ENCODE measurements around the gene SLC26A2.
A peak's percentile ranks its signal among the peaks of the same experiment; 100 is the strongest.
"Not testable (repeated sequence)": the region's sequence is repeated elsewhere in the genome, so short reads cannot be mapped to it uniquely, and the experiment has no call there.

The SLC26A2 gene

DNA sequence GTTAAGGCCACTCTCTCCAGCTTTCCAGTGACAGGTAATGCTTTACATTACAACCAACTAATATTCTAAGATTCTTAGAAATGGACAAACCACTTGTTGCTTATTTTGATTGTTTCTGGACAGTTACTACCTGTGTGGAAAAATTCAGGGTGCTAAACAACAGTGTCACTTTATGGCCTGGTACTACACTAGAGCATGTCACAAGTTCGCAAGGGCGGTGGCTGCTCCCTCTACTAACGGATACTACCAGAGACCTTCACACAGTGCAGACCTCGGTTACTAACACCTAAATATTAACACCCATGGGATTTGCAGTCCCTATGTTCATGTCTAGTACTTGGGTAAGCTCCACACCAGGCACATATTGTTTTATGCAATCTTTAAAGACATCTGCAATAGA lies 53.4 kb downstream of the SLC26A2 start:
- DNase-seq (no peak), ATAC-seq (replicated peaks) (no peak)
- Mint-ChIP-seq H3K4me1 (ENCODE audit: low read depth in 2 of 2) (peaks cover 1 to 2% of the 10 kb centered on the region in 2 donors), H3K4me3 (no peak overlapping the region), H3K27ac (no peak overlapping the region), H3K27me3 (no peaks in the 10 kb centered on the region), H3K9me3 (no peaks in the 10 kb centered on the region), H3K36me3 (ENCODE audit: insufficient read depth) (peaks cover 83% of the 10 kb centered on the region)

DNA sequence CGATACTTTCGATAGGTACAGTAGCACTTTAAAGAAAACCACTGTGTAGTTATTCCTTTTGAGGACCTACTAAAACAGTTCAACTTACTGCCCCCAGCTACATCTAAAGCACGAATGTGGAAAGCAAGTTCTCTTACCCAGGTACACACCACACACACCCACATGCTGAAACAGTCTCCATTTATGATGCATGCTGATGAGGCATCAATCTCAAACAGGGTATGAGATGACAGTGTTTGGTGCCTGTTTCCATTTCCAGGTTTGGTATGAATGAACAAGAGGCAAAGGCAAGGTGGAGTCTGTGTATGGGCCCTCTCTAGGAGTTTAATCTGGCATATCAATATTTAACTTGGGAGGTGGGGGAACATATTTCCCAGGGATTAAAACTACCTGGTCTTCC lies 53.9 kb downstream of the SLC26A2 start:
- H3K36me3 Mint-ChIP-seq (ENCODE audit: insufficient read depth): peaks cover 84% of the 10 kb centered on the region
- H3K9me3 Mint-ChIP-seq: no peaks in the 10 kb centered on the region
- DNase-seq: no peak
- H3K27ac Mint-ChIP-seq: no peak overlapping the region
- H3K27me3 Mint-ChIP-seq: no peaks in the 10 kb centered on the region
- ATAC-seq (replicated peaks): no peak
- no peak overlapping the region for H3K4me3 Mint-ChIP-seq
- peaks cover 1 to 7% of the 10 kb centered on the region in 2 donors for H3K4me1 Mint-ChIP-seq (ENCODE audit: low read depth in 2 of 2)

DNA sequence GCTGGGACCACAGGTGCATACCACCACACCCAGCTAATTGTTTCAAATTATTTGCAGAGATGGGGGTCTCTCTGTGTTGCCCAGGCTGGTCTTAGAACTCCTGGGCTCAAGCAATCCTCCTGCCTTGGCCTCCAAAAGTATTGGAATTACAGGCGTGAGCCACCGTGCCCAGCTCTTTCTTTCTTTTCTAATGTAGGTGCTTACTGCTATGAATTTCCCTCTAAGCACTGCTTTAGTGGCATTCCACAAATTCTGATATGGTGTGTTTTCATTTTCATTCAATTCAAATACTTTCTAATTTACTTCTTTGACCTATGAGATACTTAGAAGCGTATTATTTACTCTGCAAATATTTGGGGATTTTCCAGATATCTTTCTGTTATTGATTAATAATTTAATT lies 54.9 kb downstream of the SLC26A2 start:
- no peak overlapping the region for H3K4me3 Mint-ChIP-seq
- H3K27ac Mint-ChIP-seq: no peak overlapping the region
- ATAC-seq (replicated peaks): no peak
- no peak for DNase-seq
- H3K27me3 Mint-ChIP-seq: no peaks in the 10 kb centered on the region
- H3K4me1 Mint-ChIP-seq (ENCODE audit: low read depth in 2 of 2): peaks cover 1 to 9% of the 10 kb centered on the region in 2 donors
- peaks cover 86% of the 10 kb centered on the region for H3K36me3 Mint-ChIP-seq (ENCODE audit: insufficient read depth)
- H3K9me3 Mint-ChIP-seq: no peaks in the 10 kb centered on the region

GRCh38 chr5:150016537-150016936 lies 56.0 kb downstream of the SLC26A2 start:
- Mint-ChIP-seq H3K27me3 (no peaks in the 10 kb centered on the region), H3K27ac (no peak overlapping the region), H3K36me3 (ENCODE audit: insufficient read depth) (peaks cover 87% of the 10 kb centered on the region), H3K4me1 (ENCODE audit: low read depth in 2 of 2) (peaks cover 1 to 9% of the 10 kb centered on the region in 2 donors), H3K4me3 (no peak overlapping the region), H3K9me3 (no peaks in the 10 kb centered on the region)
- no peak for ATAC-seq (replicated peaks)
- DNase-seq: no peak

GRCh38 chr5:150017226-150018005 lies 56.9 kb downstream of the SLC26A2 start:
- H3K36me3 Mint-ChIP-seq (ENCODE audit: insufficient read depth): peaks cover 89% of the 10 kb centered on the region
- ATAC-seq (replicated peaks): no peak
- H3K4me3 Mint-ChIP-seq: no peak overlapping the region
- H3K4me1 Mint-ChIP-seq (ENCODE audit: low read depth in 2 of 2): peaks cover 3 to 9% of the 10 kb centered on the region in 2 donors
- no peaks in the 10 kb centered on the region for H3K9me3 Mint-ChIP-seq
- no peak overlapping the region for H3K27ac Mint-ChIP-seq
- DNase-seq: no peak
- H3K27me3 Mint-ChIP-seq: no peaks in the 10 kb centered on the region

DNA sequence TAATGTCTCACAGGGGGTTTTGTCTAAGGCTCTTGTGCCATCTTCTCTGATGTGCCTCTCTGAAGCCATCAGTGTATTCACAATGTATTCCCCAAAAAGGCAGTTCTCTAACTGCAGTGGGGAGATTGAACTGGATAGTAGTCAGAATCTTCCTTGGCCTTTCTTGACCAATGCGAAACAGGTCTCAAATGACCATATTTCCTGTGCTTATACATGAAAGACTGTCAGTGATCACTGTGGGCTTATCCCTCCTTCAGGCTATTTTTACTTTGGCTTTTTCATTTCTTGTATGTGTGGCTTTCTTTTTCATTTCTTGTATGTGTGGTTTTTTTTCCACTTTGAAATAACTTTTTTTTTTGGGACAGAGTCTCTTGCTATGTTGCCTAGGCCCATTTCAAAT lies 59.7 kb downstream of the SLC26A2 start:
- no peak overlapping the region for H3K27ac Mint-ChIP-seq
- no peak for DNase-seq
- peaks cover 87% of the 10 kb centered on the region for H3K36me3 Mint-ChIP-seq (ENCODE audit: insufficient read depth)
- H3K9me3 Mint-ChIP-seq: no peaks in the 10 kb centered on the region
- H3K4me3 Mint-ChIP-seq: no peak overlapping the region
- ATAC-seq (replicated peaks): no peak
- peaks cover 3 to 9% of the 10 kb centered on the region in 2 donors for H3K4me1 Mint-ChIP-seq (ENCODE audit: low read depth in 2 of 2)
- no peaks in the 10 kb centered on the region for H3K27me3 Mint-ChIP-seq

DNA sequence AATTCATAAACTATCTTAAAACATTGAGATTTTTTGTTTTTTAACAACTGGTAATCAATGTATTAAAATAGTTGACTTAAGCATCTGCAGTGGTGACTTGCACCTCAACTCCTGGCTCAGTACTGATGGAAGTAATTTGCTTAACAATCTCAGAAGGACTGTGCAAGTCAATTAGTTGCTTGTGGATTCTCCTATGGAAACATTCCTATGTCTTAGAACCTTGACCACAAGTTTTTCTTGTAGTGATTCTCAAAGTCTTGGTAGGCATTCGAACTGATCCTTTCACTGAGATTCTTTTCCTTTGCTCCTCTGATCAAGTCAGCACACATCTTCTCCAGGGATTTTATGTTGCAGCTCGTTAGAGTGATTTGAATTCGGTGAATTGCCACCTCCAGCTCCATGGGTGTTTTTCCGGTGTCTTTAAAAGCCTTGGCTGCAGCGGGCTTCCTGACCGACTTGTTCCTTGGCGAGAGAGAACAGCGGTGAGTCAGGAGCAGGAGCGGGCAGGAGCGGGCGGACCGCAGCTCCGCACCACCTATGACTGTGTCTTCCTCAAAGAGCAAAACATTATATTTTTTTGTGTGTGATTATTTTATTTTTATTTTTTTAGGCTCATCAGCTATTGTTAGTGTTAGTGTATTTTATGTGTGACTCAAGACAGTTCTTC lies 61.1 kb downstream of the SLC26A2 start:
- Mint-ChIP-seq H3K27ac (no peak overlapping the region), H3K4me3 (no peak overlapping the region), H3K27me3 (no peaks in the 10 kb centered on the region), H3K36me3 (ENCODE audit: insufficient read depth) (peaks cover 86% of the 10 kb centered on the region), H3K4me1 (ENCODE audit: low read depth in 2 of 2) (peaks cover 4 to 9% of the 10 kb centered on the region in 2 donors), H3K9me3 (no peaks in the 10 kb centered on the region)
- DNase-seq (no peak), ATAC-seq (replicated peaks) (no peak)

DNA sequence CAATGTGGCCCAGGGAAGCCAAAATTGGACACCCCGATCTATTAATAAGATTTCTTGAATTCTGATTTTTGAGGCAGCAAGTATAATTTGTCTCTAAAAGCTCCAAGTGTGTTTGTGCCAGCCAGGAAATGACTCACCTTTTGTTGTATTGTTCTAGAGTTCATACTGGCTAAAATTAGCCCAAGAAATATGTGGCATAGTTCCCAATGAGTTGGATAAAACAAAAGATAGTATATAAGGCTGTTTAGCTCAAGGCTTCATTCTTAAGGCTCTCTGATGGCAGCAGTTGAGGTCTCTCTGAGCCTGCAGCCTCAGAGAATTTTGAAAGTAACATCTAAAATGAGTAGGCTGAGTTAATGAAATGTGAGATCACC lies 61.6 kb downstream of the SLC26A2 start:
- DNase-seq (no peak), ATAC-seq (replicated peaks) (no peak)
- Mint-ChIP-seq H3K4me1 (ENCODE audit: low read depth in 2 of 2) (peaks cover 4 to 9% of the 10 kb centered on the region in 2 donors), H3K27ac (no peak overlapping the region), H3K27me3 (no peaks in the 10 kb centered on the region), H3K36me3 (ENCODE audit: insufficient read depth) (peaks cover 87% of the 10 kb centered on the region), H3K4me3 (no peak overlapping the region), H3K9me3 (no peaks in the 10 kb centered on the region)

GRCh38 chr5:150022681-150023080 lies 62.1 kb downstream of the SLC26A2 start:
- no peak for ATAC-seq (replicated peaks)
- Mint-ChIP-seq H3K27ac (no peak overlapping the region), H3K36me3 (ENCODE audit: insufficient read depth) (peaks cover 89% of the 10 kb centered on the region), H3K27me3 (no peaks in the 10 kb centered on the region), H3K9me3 (no peaks in the 10 kb centered on the region), H3K4me1 (ENCODE audit: low read depth in 2 of 2) (peaks cover 4 to 9% of the 10 kb centered on the region in 2 donors), H3K4me3 (no peak overlapping the region)
- no peak for DNase-seq

GRCh38 chr5:150023136-150023535 lies 62.6 kb downstream of the SLC26A2 start:
- Mint-ChIP-seq H3K27ac (no peak overlapping the region), H3K36me3 (ENCODE audit: insufficient read depth) (peaks cover 87% of the 10 kb centered on the region), H3K27me3 (no peaks in the 10 kb centered on the region), H3K4me1 (ENCODE audit: low read depth in 2 of 2) (peaks cover 4 to 9% of the 10 kb centered on the region in 2 donors), H3K9me3 (no peaks in the 10 kb centered on the region), H3K4me3 (no peak overlapping the region)
- no peak for ATAC-seq (replicated peaks)
- no peak for DNase-seq

DNA sequence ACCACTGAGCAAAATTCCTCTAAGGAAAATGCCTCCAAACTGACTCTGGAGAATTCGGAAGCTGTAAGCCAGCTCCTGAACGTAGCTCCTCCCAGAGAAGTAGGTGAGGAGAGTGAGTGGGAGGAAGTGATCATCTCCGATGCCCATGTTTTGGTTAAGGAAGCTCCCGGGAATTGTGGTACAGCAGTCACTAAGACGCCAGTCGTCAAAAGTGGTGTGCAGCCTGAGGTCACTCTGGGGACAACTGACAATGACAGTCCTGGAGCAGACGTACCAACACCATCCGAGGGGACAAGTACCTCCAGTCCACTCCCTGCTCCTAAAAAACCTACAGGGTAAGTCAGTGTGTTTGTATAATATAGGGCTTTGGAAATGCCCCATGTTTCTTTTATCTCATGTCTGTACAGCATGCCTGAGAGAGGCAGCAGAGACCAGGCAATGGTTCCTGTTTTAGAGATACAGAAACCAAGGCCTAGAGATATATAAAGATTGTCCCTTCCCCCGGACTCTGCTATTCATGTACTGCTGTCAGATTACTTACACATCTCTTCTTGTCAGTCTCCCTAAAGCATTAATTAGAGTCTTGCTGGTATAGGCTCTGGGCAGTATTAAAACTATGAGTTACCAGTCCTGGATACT lies 63.9 kb downstream of the SLC26A2 start:
- Mint-ChIP-seq H3K4me1 (ENCODE audit: low read depth in 2 of 2) (peaks cover 3 to 4% of the 10 kb centered on the region in 2 donors), H3K9me3 (no peaks in the 10 kb centered on the region), H3K4me3 (no peak overlapping the region), H3K36me3 (ENCODE audit: insufficient read depth) (peaks cover 84% of the 10 kb centered on the region), H3K27ac (no peak overlapping the region), H3K27me3 (no peaks in the 10 kb centered on the region)
- no peak for ATAC-seq (replicated peaks)
- no peak for DNase-seq

- peaks cover 75% of the 10 kb centered on the region for H3K36me3 Mint-ChIP-seq (ENCODE audit: insufficient read depth)
- H3K4me3 Mint-ChIP-seq: no peak overlapping the region
- H3K9me3 Mint-ChIP-seq: no peaks in the 10 kb centered on the region
- peak overlapping the region in 1 of 2 donors; percentile 51 for H3K27ac Mint-ChIP-seq
- peaks cover 0 to 2% of the 10 kb centered on the region in 2 donors for H3K4me1 Mint-ChIP-seq (ENCODE audit: low read depth in 2 of 2)
- no peaks in the 10 kb centered on the region for H3K27me3 Mint-ChIP-seq
- no peak for DNase-seq
- ATAC-seq (replicated peaks): no peak
These were observed 66.2 kb downstream of the SLC26A2 start for GRCh38 chr5:150026682-150027172.

GRCh38 chr5:150028047-150028446 lies 67.5 kb downstream of the SLC26A2 start:
- not testable (repeated sequence) for H3K4me1 Mint-ChIP-seq (ENCODE audit: low read depth in 2 of 2); H3K9me3 Mint-ChIP-seq; ATAC-seq (replicated peaks); H3K4me3 Mint-ChIP-seq; DNase-seq; H3K27ac Mint-ChIP-seq; H3K27me3 Mint-ChIP-seq
- peaks cover 62% of the 10 kb centered on the region for H3K36me3 Mint-ChIP-seq (ENCODE audit: insufficient read depth)

GRCh38 chr5:150033334-150033733 lies 72.8 kb downstream of the SLC26A2 start:
- Mint-ChIP-seq H3K4me1 (ENCODE audit: low read depth in 2 of 2) (no peaks in the 10 kb centered on the region), H3K4me3 (no peak overlapping the region), H3K9me3 (no peaks in the 10 kb centered on the region), H3K27me3 (no peaks in the 10 kb centered on the region), H3K36me3 (ENCODE audit: insufficient read depth) (peaks cover 39% of the 10 kb centered on the region), H3K27ac (no peak overlapping the region)
- ATAC-seq (replicated peaks): no peak
- DNase-seq: no peak
